DND-41 (cell line): ENCODE results near the gene NPIPA5.
"Not testable (repeated sequence)": the region's sequence is repeated elsewhere in the genome, so short reads cannot be mapped to it uniquely, and the experiment has no call there.

Experiments
- ATAC-seq: fragments of 200-7000 bp; cut with Tn5 transposase; 3 replicates; pipeline ENCODE4 v1.9.1; 2021; ENCODE audit warnings: low read depth; ENCODE audit not compliant: insufficient read depth
- DNase-seq: peaks from one replicate; pipeline ENCODE4 v3.0.0-alpha.2; 2020
- H2AFZ ChIP-seq: 2 replicates; pipeline ENCODE4 v1.6.0; 2012; ENCODE audit warnings: low read depth, low read length
- H3K27ac ChIP-seq: 2 replicates; pipeline ENCODE4 v1.5.1; 2012; ENCODE audit warnings: low read length, inconsistent platforms
- H3K27me3 ChIP-seq: fragments of 200-600 bp; sonication (generic); 2 replicates; pipeline ENCODE4 v1.6.0; 2012; ENCODE audit warnings: low read length, mild to moderate bottlenecking, inconsistent platforms; ENCODE audit not compliant: insufficient read depth, poor library complexity
- H3K36me3 ChIP-seq: 2 replicates; pipeline ENCODE4 v1.5.1; 2012; ENCODE audit warnings: low read length, inconsistent platforms; ENCODE audit not compliant: insufficient read depth
- H3K4me1 ChIP-seq: 2 replicates; pipeline ENCODE4 v1.5.1; 2012; ENCODE audit warnings: mild to moderate bottlenecking, low read length; ENCODE audit not compliant: insufficient read depth
- H3K4me2 ChIP-seq: 2 replicates; pipeline ENCODE4 v1.6.0; 2012; ENCODE audit warnings: mild to moderate bottlenecking, moderate library complexity, low read length, inconsistent platforms; ENCODE audit not compliant: insufficient read depth
- H3K4me3 ChIP-seq, 2 experiments: fragments of 200-600 bp in 1 of 2; shearing (Covaris generic) in 1 of 2; 2 replicates each; pipeline ENCODE4 v1.5.1; 2012 to 2016; ENCODE audit warnings: inconsistent platforms in 2 of 2, low read length in 2 of 2, mild to moderate bottlenecking in 2 of 2, low read depth in 1 of 2, moderate library complexity in 1 of 2
- H3K79me2 ChIP-seq: 2 replicates; pipeline ENCODE4 v1.6.0; 2012; ENCODE audit warnings: low read length, inconsistent platforms; ENCODE audit not compliant: insufficient read depth
- H3K9ac ChIP-seq: 2 replicates; pipeline ENCODE4 v1.6.0; 2012; ENCODE audit warnings: low read depth, mild to moderate bottlenecking, inconsistent platforms, low read length, moderate library complexity
- H3K9me3 ChIP-seq: 2 replicates; pipeline ENCODE4 v1.5.1; 2012; ENCODE audit warnings: low read length, moderate library complexity, mild to moderate bottlenecking, inconsistent platforms; ENCODE audit not compliant: insufficient read depth, severe bottlenecking
- H4K20me1 ChIP-seq: 2 replicates; pipeline ENCODE4 v1.6.0; 2012; ENCODE audit warnings: low read length; ENCODE audit not compliant: insufficient read depth
- CTCF ChIP-seq: IDR thresholded peaks from 2 replicates; pipeline ENCODE4 v1.5.1; 2012; ENCODE audit warnings: borderline replicate concordance, low read length, moderate library complexity, mild to moderate bottlenecking; ENCODE audit not compliant: poor library complexity, severe bottlenecking; ENCODE audit errors: extremely low read depth
- EZH2 ChIP-seq: IDR thresholded peaks from 3 replicates; pipeline ENCODE4 v1.6.1; 2012; ENCODE audit warnings: borderline replicate concordance, low read depth, mild to moderate bottlenecking, moderate library complexity, low read length, inconsistent platforms; ENCODE audit not compliant: severe bottlenecking

The NPIPA5 gene

GRCh38 chr16:15422222-15422621 lies 44.1 kb upstream of the NPIPA5 start:
- H3K4me1 ChIP-seq = no peaks in the 10 kb centered on the region
- no peak overlapping the region for H3K4me2 ChIP-seq
- H3K27ac ChIP-seq = no peak overlapping the region
- no peak overlapping the region for H2AFZ ChIP-seq
- H3K27me3 ChIP-seq = peaks cover 3% of the 10 kb centered on the region
- no peak overlapping the region for H3K9ac ChIP-seq
- no peaks in the 10 kb centered on the region for H4K20me1 ChIP-seq
- H3K36me3 ChIP-seq = no peaks in the 10 kb centered on the region
- no peak for DNase-seq
- no peak overlapping the region for H3K4me3 ChIP-seq
- H3K79me2 ChIP-seq = no peaks in the 10 kb centered on the region
- TF ChIP-seq CTCF = no peak
- no peak for TF ChIP-seq EZH2
- ATAC-seq = no peak
- no peaks in the 10 kb centered on the region for H3K9me3 ChIP-seq

- H2AFZ ChIP-seq, H4K20me1 ChIP-seq, H3K4me2 ChIP-seq, H3K27ac ChIP-seq, H3K9ac ChIP-seq, H3K9me3 ChIP-seq, H3K36me3 ChIP-seq, H3K4me3 ChIP-seq, ATAC-seq, H3K27me3 ChIP-seq, H3K4me1 ChIP-seq, H3K79me2 ChIP-seq, DNase-seq: not testable (repeated sequence)
Measured at GRCh38 chr16:15421696-15422095, 43.6 kb upstream of the NPIPA5 start.

GRCh38 chr16:15418206-15418605 lies 40.1 kb upstream of the NPIPA5 start:
- TF ChIP-seq CTCF = no peak
- Histone ChIP-seq H4K20me1 (no peaks in the 10 kb centered on the region), H3K4me2 (no peak overlapping the region), H2AFZ (no peak overlapping the region), H3K4me3 (no peak overlapping the region), H3K27ac (no peak overlapping the region), H3K9me3 (no peaks in the 10 kb centered on the region), H3K4me1 (no peaks in the 10 kb centered on the region), H3K27me3 (peaks cover 3% of the 10 kb centered on the region), H3K36me3 (no peaks in the 10 kb centered on the region), H3K79me2 (no peaks in the 10 kb centered on the region), H3K9ac (no peak overlapping the region)
- DNase-seq = no peak
- no peak for ATAC-seq

GRCh38 chr16:15417197-15417596 lies 39.1 kb upstream of the NPIPA5 start:
- H3K27ac ChIP-seq = no peak overlapping the region
- no peak overlapping the region for H3K9ac ChIP-seq
- no peaks in the 10 kb centered on the region for H3K79me2 ChIP-seq
- no peaks in the 10 kb centered on the region for H3K9me3 ChIP-seq
- no peak overlapping the region for H2AFZ ChIP-seq
- no peak overlapping the region for H3K4me3 ChIP-seq
- H3K36me3 ChIP-seq = no peaks in the 10 kb centered on the region
- no peaks in the 10 kb centered on the region for H3K4me1 ChIP-seq
- DNase-seq (no peak), ATAC-seq (no peak)
- H3K4me2 ChIP-seq = no peak overlapping the region
- TF ChIP-seq EZH2 = no peak
- TF ChIP-seq CTCF = no peak
- H3K27me3 ChIP-seq = peaks cover 3% of the 10 kb centered on the region
- H4K20me1 ChIP-seq = no peaks in the 10 kb centered on the region
